Erythroblast (primary cell): ENCODE measurements around the gene MPPE1.

ENCODE experiments used
- GATA1 ChIP-seq: IDR thresholded peaks from 2 replicates; pipeline ENCODE4 v1.6.1; 2011; ENCODE audit warnings: low read depth, mild to moderate bottlenecking, control low read depth, low read length, moderate library complexity
- POLR2A ChIP-seq: IDR thresholded peaks from 2 replicates; pipeline ENCODE4 v1.6.1; 2011; ENCODE audit warnings: mild to moderate bottlenecking, low read length

- TF ChIP-seq POLR2A (no peak), GATA1 (no peak)
Observed at GRCh38 chr18:11862468-11863137, 45.5 kb downstream of the MPPE1 start.
